BLaER1 (cell line): ENCODE data around the gene ALOX5.

Experiments used
- H3K27ac ChIP-seq: shearing (Covaris generic); formaldehyde crosslinking; 2 replicates; pipeline ENCODE4 v1.8.1; 2022
- H3K27me3 ChIP-seq: shearing (Covaris generic); formaldehyde crosslinking; 2 replicates; pipeline ENCODE4 v1.8.1; 2022
- H3K36me3 ChIP-seq: shearing (Covaris generic); formaldehyde crosslinking; 2 replicates; pipeline ENCODE4 v1.8.1; 2022
- H3K4me1 ChIP-seq: shearing (Covaris generic); formaldehyde crosslinking; 2 replicates; pipeline ENCODE4 v1.8.1; 2022
- H3K4me2 ChIP-seq: shearing (Covaris generic); formaldehyde crosslinking; 2 replicates; pipeline ENCODE4 v1.8.1; 2022
- H3K4me3 ChIP-seq: shearing (Covaris generic); formaldehyde crosslinking; 2 replicates; pipeline ENCODE4 v1.8.1; 2022
- H3K9ac ChIP-seq: shearing (Covaris generic); formaldehyde crosslinking; 2 replicates; pipeline ENCODE4 v1.8.1; 2022
- H3K9me3 ChIP-seq: shearing (Covaris generic); formaldehyde crosslinking; 2 replicates; pipeline ENCODE4 v1.8.1; 2022
- H4K20me1 ChIP-seq: shearing (Covaris generic); formaldehyde crosslinking; 2 replicates; pipeline ENCODE4 v1.8.1; 2022
- Cebpa-rat ChIP-seq: shearing (Covaris generic); IDR thresholded peaks from 2 replicates; pipeline ENCODE4 v1.8.1; 2022

Gene ALOX5

GRCh38 chr10:45439873-45440272 lies 65.9 kb downstream of the ALOX5 start:
- Histone ChIP-seq H3K27ac (peak overlapping the region; percentile 45), H3K4me1 (peaks cover 46% of the 10 kb centered on the region), H3K4me3 (no peak overlapping the region), H4K20me1 (no peaks in the 10 kb centered on the region), H3K9me3 (peaks cover 12% of the 10 kb centered on the region), H3K9ac (0 out of 2 replicates have a peak overlapping the region, but pooled peaks have one; percentile 12), H3K27me3 (no peaks in the 10 kb centered on the region), H3K36me3 (peaks cover 6% of the 10 kb centered on the region; the same call in 1 of the 2 replicates), H3K4me2 (peak overlapping the region; percentile 24; the same call in 1 of the 2 replicates)
- no peak for TF ChIP-seq Cebpa-rat

- H3K4me3 ChIP-seq = no peak overlapping the region
- peaks cover 6% of the 10 kb centered on the region; the same call in 1 of the 2 replicates for H3K36me3 ChIP-seq
- peak overlapping the region; percentile 45; the same call in 1 of the 2 replicates for H3K27ac ChIP-seq
- H3K9me3 ChIP-seq = peaks cover 12% of the 10 kb centered on the region
- no peak for TF ChIP-seq Cebpa-rat
- no peaks in the 10 kb centered on the region for H4K20me1 ChIP-seq
- H3K9ac ChIP-seq = 0 out of 2 replicates have a peak overlapping the region, but pooled peaks have one; percentile 12
- H3K27me3 ChIP-seq = no peaks in the 10 kb centered on the region
- H3K4me1 ChIP-seq = peaks cover 46% of the 10 kb centered on the region
- H3K4me2 ChIP-seq = peak overlapping the region; percentile 24; the same call in 1 of the 2 replicates
These were observed 66.6 kb downstream of the ALOX5 start for GRCh38 chr10:45440511-45441062.

- Histone ChIP-seq H3K9ac (no peak overlapping the region), H3K4me3 (no peak overlapping the region), H3K4me1 (peaks cover 46% of the 10 kb centered on the region), H4K20me1 (no peaks in the 10 kb centered on the region), H3K9me3 (peaks cover 5% of the 10 kb centered on the region), H3K27ac (peak overlapping the region; percentile 46), H3K27me3 (no peaks in the 10 kb centered on the region), H3K4me2 (peak overlapping the region; percentile 24; the same call in 1 of the 2 replicates), H3K36me3 (peaks cover 6% of the 10 kb centered on the region; the same call in 1 of the 2 replicates)
- TF ChIP-seq Cebpa-rat = no peak
These were observed 67.5 kb downstream of the ALOX5 start for GRCh38 chr10:45441239-45442190.

- Histone ChIP-seq H4K20me1 (no peaks in the 10 kb centered on the region), H3K4me1 (peaks cover 41% of the 10 kb centered on the region), H3K4me2 (no peak overlapping the region), H3K27ac (no peak overlapping the region), H3K27me3 (no peaks in the 10 kb centered on the region), H3K4me3 (no peak overlapping the region), H3K9ac (no peak overlapping the region), H3K36me3 (peaks cover 6% of the 10 kb centered on the region; the same call in 1 of the 2 replicates), H3K9me3 (no peaks in the 10 kb centered on the region)
- no peak for TF ChIP-seq Cebpa-rat
These were observed 68.2 kb downstream of the ALOX5 start for GRCh38 chr10:45442251-45442650.

- TF ChIP-seq Cebpa-rat = no peak
- no peak overlapping the region for H3K9ac ChIP-seq
- peaks cover 6% of the 10 kb centered on the region; the same call in 1 of the 2 replicates for H3K36me3 ChIP-seq
- no peak overlapping the region for H3K4me2 ChIP-seq
- no peaks in the 10 kb centered on the region for H3K27me3 ChIP-seq
- H3K4me1 ChIP-seq = peaks cover 37% of the 10 kb centered on the region
- H3K27ac ChIP-seq = peak overlapping the region; percentile 18; the same call in 1 of the 2 replicates
- H3K9me3 ChIP-seq = no peaks in the 10 kb centered on the region
- no peak overlapping the region for H3K4me3 ChIP-seq
- H4K20me1 ChIP-seq = no peaks in the 10 kb centered on the region
These were observed 68.6 kb downstream of the ALOX5 start for GRCh38 chr10:45442662-45443061.

GRCh38 chr10:45443101-45444009 lies 69.3 kb downstream of the ALOX5 start:
- Histone ChIP-seq H3K4me2 (no peak overlapping the region), H3K36me3 (peaks cover 6% of the 10 kb centered on the region; the same call in 1 of the 2 replicates), H3K9ac (no peak overlapping the region), H3K4me1 (peaks cover 30% of the 10 kb centered on the region), H4K20me1 (no peaks in the 10 kb centered on the region), H3K27ac (peak overlapping the region; percentile 18; the same call in 1 of the 2 replicates), H3K4me3 (no peak overlapping the region), H3K9me3 (no peaks in the 10 kb centered on the region), H3K27me3 (no peaks in the 10 kb centered on the region)
- TF ChIP-seq Cebpa-rat = no peak

GRCh38 chr10:45444022-45444421 lies 70.0 kb downstream of the ALOX5 start:
- H4K20me1 ChIP-seq = no peaks in the 10 kb centered on the region
- H3K27ac ChIP-seq = no peak overlapping the region
- no peak overlapping the region for H3K4me2 ChIP-seq
- no peak overlapping the region for H3K9ac ChIP-seq
- H3K4me3 ChIP-seq = no peak overlapping the region
- no peak for TF ChIP-seq Cebpa-rat
- no peaks in the 10 kb centered on the region for H3K9me3 ChIP-seq
- H3K27me3 ChIP-seq = no peaks in the 10 kb centered on the region
- H3K36me3 ChIP-seq = peaks cover 6% of the 10 kb centered on the region; the same call in 1 of the 2 replicates
- peaks cover 24% of the 10 kb centered on the region for H3K4me1 ChIP-seq

GRCh38 chr10:45444976-45445898 lies 71.2 kb downstream of the ALOX5 start:
- H3K4me1 ChIP-seq = peaks cover 12% of the 10 kb centered on the region
- no peaks in the 10 kb centered on the region for H3K27me3 ChIP-seq
- H3K9me3 ChIP-seq = no peaks in the 10 kb centered on the region
- H3K4me3 ChIP-seq = no peak overlapping the region
- no peak for TF ChIP-seq Cebpa-rat
- no peak overlapping the region for H3K27ac ChIP-seq
- no peak overlapping the region for H3K9ac ChIP-seq
- peaks cover 6% of the 10 kb centered on the region; the same call in 1 of the 2 replicates for H3K36me3 ChIP-seq
- no peak overlapping the region for H3K4me2 ChIP-seq
- H4K20me1 ChIP-seq = no peaks in the 10 kb centered on the region
